Bronchial epithelial cell (primary cell): Measurements from ENCODE around the gene KRTAP12-2. TPM values are rescaled to one million over a fixed set of nuclear protein-coding genes. Genes with fewer than 3 reads are reported as not detected.

ENCODE experiments used
- DNase-seq: peaks from one replicate; pipeline ENCODE4 v3.0.0-alpha.2; 2010; ENCODE audit warnings: low read depth
- FAIRE-seq: peaks from 2 replicates; lab custom pipeline; 2011; peaks lifted over from hg19 to GRCh38; lab: Jason Lieb, UNC
- H3K27me3 ChIP-seq: 2 replicates; pipeline ENCODE4 v1.5.1; 2011; ENCODE audit warnings: low read length; ENCODE audit not compliant: control insufficient read depth, insufficient read depth
- H3K36me3 ChIP-seq: 2 replicates; pipeline ENCODE4 v1.5.1; 2011; ENCODE audit warnings: low read length; ENCODE audit not compliant: control insufficient read depth, insufficient read depth
- H3K4me3 ChIP-seq: 2 replicates; pipeline ENCODE4 v1.5.1; 2011; ENCODE audit warnings: mild to moderate bottlenecking, low read depth, low read length, control low read depth
- total RNA-seq: library from RNA; depleted of rRNA; stranded (reverse); fragments of >200 nt; gene quantifications from 2 replicates; pipeline ENCODE4 v1.2.1, GENCODE V29; 2014
- TF ChIP-seq, protein P1 (sequence below): IDR thresholded peaks from 2 replicates; pipeline ENCODE4 v1.5.1; 2011; ENCODE audit warnings: mild to moderate bottlenecking, moderate library complexity, low read length, control low read depth, inconsistent platforms; ENCODE audit not compliant: insufficient read depth, severe bottlenecking

Gene KRTAP12-2
- total RNA-seq, 1 donor from 2014 or later, result not detected

DNA sequence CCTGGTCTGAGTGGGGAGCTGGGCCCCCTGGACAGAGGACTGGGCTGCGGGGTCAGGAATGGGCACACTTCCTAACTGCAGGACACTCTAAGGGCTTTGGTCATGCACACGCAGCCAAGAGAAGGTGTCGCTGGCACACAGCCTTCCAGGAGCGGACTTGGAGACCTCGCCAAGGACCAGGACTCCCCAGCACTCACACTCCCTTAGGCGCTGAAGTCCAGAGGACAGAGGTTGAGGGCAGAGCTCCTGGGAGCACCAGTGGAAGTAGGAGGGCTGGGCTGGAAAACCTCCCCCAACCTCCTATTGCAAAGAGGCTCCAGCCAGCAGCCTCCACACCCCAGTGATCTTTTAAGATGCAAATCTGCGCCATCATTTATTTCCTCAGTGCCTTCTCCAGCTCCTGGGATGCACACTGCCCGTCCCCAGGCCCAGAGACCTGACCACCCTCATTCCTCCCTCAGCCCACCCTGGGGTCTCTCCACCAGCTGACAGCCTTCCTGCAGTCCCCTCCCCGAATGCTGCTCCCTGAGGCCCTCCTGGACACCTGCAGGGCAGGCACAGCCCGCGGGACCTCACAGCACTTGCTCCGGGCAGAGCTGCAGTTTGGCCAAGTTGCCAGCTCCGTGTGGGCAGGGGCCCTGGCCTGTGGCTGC is 41.6 kb upstream of the KRTAP12-2 start:
- no peak for FAIRE-seq
- peaks cover 41% of the 10 kb centered on the region for H3K27me3 ChIP-seq
- DNase-seq, result no peak

DNA sequence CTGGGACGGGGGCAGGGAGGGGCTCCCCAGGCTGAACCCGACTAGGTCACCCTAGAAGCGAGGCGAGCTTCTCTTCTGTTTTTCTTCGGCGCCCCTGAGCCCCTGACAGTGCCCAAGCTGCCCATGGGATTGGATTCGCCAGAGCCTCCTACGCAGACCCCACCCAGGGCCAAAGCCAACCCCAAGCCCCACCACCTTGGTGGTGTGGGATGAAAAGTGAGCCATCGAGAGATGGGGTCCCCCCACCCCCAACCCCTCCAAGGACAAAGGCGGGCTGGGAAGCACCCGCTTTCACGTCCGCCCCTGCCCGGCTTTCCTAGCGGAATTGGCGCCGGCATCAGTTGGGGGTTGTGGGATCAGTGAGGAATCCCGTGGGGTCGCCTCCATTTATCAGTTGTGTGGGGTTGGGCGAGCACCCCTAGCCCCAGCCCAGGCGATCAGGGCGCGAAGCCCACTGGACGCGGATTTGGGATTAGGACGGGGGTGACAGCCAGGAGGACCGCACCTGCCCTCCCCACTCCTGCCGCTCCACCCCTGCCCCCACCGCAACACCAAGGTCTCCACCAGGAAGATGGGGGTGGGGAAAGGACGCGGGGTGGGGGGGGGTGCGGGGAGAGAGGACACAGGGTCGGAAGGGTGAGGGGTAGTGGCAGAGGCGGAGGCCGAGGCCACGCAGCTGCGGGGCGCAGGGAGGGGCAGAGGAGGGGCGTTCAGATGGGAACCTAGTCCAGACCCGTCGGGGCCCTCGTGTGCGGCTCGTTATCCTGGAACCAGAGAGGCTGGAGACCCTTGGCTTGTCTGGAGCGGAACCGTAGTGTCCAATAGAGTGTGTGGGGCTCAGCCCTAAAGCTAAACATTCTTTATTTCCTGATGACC is 40.2 kb upstream of the KRTAP12-2 start:
- H3K27me3 ChIP-seq, result peaks cover 35% of the 10 kb centered on the region
- H3K36me3 ChIP-seq, result no peaks in the 10 kb centered on the region
- no peak for FAIRE-seq
- DNase-seq, result no peak
- no peak overlapping the region for H3K4me3 ChIP-seq
- TF ChIP-seq, protein P1, sequence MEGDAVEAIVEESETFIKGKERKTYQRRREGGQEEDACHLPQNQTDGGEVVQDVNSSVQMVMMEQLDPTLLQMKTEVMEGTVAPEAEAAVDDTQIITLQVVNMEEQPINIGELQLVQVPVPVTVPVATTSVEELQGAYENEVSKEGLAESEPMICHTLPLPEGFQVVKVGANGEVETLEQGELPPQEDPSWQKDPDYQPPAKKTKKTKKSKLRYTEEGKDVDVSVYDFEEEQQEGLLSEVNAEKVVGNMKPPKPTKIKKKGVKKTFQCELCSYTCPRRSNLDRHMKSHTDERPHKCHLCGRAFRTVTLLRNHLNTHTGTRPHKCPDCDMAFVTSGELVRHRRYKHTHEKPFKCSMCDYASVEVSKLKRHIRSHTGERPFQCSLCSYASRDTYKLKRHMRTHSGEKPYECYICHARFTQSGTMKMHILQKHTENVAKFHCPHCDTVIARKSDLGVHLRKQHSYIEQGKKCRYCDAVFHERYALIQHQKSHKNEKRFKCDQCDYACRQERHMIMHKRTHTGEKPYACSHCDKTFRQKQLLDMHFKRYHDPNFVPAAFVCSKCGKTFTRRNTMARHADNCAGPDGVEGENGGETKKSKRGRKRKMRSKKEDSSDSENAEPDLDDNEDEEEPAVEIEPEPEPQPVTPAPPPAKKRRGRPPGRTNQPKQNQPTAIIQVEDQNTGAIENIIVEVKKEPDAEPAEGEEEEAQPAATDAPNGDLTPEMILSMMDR, result no peak

More for the DNA sequence above, 41.6 kb upstream of the KRTAP12-2 start:
- TF ChIP-seq, protein P1, result no peak
- Histone ChIP-seq H3K4me3 (no peak overlapping the region), H3K36me3 (no peaks in the 10 kb centered on the region)

GRCh38 chr21:44706026-44706705 is 39.4 kb upstream of the KRTAP12-2 start:
- TF ChIP-seq, protein P1, result no peak
- Histone ChIP-seq H3K36me3 (no peaks in the 10 kb centered on the region), H3K27me3 (peaks cover 28% of the 10 kb centered on the region), H3K4me3 (no peak overlapping the region)
- DNase-seq (no peak), FAIRE-seq (no peak)

GRCh38 chr21:44704636-44705001 is 37.9 kb upstream of the KRTAP12-2 start:
- TF ChIP-seq, protein P1, result no peak
- Histone ChIP-seq H3K36me3 (no peaks in the 10 kb centered on the region), H3K27me3 (peaks cover 24% of the 10 kb centered on the region), H3K4me3 (no peak overlapping the region)
- DNase-seq (no peak), FAIRE-seq (no peak)

DNA sequence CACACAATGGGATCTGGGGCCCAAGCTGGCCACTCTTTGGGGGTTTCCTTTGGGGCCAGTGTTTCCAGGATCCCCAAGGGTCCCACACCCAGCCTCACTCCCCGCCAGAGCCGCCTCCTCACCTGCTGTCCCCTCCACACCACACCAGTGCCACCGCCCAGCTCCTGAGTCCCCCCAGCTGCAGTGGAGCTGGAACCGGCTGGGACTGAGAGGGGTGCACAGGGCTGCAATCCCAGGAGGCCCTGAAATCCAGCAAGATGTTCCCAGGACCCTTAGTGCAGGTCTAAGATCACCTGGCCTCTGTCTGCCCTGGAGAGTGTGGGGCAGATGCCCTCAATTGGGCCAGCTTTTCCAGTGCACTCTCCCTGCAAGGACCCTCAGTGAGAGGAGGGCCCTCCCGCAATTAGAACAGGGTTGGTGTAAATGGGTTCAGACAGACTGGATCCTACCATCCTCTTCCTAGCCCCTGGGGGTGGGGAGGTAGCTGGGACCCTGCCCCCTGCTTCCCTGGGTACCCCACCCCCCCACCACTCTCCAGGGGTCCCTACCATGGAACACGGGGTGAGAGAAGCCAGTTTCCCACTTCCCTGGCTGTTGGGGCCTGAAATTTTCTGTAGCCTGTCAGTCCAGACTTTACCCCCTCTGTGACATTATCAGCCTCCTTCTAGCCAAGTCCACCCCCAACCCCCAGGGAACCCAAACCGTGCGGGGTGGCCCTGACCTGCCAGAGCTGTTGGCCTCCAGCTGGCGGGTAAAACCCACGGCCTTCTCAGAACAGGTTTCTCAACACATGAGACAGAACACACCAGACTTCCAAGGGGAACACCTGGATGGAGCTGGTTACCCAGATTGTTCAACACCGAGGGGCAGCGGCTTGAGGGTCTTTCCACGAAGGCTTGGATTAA is 37.3 kb upstream of the KRTAP12-2 start:
- FAIRE-seq (no peak), DNase-seq (no peak)
- H3K27me3 ChIP-seq, result peaks cover 20% of the 10 kb centered on the region
- no peaks in the 10 kb centered on the region for H3K36me3 ChIP-seq
- no peak overlapping the region for H3K4me3 ChIP-seq
- TF ChIP-seq, protein P1, result no peak
